SW480 (cell line): Measurements from ENCODE around the gene ETV7.
"Not testable (repeated sequence)": the region's sequence is repeated elsewhere in the genome, so short reads cannot be mapped to it uniquely, and the experiment has no call there.

ENCODE experiments used
- DNase-seq: peaks from one replicate; pipeline ENCODE4 v3.0.0-alpha.2; 2016; ENCODE audit warnings: low spot score

ETV7 gene

GRCh38 chr6:36387440-36388303 lies at the start of gene ETV7:
TSS of gene ETV7 (minus strand) at chr6:36387669. CDS start at chr6:36387541, 128 bp downstream.
- peak; percentile 36 for DNase-seq

- no peak for DNase-seq
Observed at GRCh38 chr6:36436466-36436865, 49.0 kb upstream of the ETV7 start.

DNA sequence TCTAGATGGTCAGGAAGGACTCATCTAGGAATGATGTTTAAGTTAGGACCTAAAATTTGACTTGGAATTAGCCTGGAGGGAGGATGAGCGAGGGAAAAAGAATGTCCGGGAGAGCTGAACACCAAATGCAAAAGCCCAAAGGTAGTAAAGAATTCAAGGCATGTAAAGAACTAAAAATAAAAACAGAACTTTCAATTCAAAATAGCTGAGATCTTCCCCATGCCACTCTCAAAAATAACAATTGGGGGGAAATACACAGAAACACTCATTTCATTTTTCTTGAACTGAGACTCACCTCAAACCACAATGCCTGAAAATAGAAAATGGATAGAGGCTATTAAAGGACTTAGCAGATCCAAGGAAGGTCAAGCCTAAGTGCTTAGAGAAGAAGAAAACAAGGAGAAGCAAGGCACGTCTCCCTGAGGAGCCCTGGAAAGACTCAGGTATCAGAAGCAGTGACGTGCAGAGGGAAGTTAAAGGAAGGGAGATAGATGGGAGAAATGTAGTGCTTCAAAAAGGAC lies 44.7 kb upstream of the ETV7 start:
- no peak for DNase-seq

DNA sequence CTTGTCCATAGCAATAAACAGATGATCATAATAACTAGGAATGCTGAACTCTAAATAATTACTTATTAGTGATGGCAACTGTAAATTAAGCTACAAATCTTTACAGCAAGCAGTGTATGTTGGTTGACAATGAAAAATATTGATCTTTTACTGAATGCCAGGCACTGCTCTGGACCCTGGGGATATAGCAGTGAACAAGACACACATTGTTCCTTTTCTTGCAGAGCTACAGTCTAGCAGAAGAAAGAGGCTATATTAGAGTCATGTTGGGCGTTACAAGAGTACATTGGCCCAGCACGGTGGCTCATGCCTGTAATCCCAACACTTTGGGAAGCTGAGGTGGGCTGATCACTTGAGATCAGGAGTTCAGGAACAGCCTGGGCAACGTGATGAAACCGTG lies 43.7 kb upstream of the ETV7 start:
- DNase-seq, result no peak

DNA sequence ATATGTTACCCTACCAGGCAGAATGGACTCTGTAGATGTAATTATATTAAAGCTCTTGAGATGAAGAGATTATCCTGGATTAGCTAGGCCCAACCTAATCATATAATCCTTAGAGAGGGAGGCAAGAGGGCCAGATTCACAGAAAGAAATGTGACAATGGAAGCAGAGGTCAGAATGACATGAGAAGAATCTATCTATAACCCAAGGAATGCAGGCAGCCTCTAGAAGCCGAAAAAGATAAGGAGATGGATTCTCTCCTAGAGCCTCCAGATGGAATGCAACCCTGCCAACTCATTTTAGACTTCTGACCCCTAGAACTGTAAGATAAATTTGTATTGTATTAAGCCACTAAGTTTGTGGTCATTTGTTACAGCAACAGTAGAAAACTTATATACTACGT lies 42.9 kb upstream of the ETV7 start:
- no peak for DNase-seq

DNA sequence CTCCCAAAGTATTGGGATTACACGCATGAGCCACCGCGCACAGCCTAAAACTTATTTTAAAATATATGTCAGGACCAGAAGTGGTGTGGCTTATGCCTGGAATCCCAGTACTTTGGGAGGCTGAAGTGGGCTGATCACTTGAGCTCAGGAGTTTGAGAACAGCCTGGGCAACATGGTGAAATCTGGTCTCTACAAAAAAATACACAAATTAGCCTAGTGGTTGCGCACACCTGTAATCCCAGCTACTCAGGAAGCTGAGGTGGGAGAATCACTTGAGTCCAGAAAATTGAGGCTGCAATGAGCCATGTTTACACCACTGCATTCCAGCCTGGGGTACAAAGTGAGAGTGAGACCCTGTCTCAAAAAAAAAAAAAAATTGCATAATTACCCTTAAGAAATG lies 41.4 kb upstream of the ETV7 start:
- no peak for DNase-seq

DNA sequence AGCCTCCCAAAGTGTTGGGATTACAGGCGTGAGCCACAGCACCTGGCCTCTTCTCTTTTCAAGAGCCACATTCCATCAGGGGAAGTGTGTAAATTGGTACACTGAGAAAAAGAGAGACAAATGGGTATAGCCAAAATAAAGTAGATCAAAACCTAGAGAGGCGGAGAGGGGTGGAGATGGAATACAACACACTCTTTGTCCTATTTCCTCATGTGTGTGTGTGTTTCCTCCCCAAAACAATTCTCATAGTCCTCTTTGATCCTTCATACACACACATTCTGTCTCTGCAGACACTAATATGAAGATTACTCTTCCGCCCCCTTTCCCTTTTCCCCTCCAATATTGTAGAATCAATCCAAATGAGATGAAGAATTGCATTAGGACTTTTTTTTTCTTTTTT lies 39.2 kb upstream of the ETV7 start:
- DNase-seq, result no peak

GRCh38 chr6:36423101-36423824 lies 35.8 kb upstream of the ETV7 start:
- peak; percentile 96 for DNase-seq

DNA sequence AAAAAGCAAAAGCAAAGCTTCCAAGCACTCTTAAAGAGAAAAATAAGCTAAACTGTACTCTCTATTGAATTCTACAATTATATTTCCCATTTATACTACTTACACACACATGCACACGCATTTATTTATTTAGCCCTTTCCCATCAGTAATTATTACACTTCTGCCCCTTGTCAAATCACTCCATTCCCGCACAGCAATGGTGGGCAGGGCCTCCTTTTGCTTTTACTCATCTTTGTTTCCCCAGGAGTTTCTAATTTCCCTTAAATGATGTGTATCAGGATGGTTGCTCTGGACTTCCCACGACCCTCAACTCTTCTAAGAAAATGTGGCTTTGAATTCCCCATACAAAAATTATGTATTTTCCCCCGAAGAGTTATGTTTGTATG lies 35.2 kb upstream of the ETV7 start:
- no peak for DNase-seq

GRCh38 chr6:36419310-36419709 lies 31.8 kb upstream of the ETV7 start:
- no peak for DNase-seq

DNA sequence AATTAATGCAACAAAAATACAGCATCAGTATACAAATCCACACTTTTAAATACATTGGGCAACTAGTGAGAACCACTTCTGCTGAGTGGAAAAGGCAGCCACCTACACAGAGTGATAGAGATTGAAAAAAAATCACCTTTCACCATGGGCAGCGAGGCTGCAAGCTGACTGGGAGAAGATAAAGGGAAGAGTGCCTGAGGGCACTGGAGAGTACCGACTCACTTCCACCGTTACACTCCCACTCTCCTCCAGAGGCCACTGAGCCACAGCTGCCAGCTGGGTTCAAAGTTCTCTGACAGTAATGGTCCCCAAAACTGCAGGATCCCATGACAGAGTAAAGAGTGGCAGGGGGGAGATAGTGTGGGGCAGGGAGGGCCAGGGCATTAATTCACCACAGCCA lies 31.1 kb upstream of the ETV7 start:
- no peak for DNase-seq

DNA sequence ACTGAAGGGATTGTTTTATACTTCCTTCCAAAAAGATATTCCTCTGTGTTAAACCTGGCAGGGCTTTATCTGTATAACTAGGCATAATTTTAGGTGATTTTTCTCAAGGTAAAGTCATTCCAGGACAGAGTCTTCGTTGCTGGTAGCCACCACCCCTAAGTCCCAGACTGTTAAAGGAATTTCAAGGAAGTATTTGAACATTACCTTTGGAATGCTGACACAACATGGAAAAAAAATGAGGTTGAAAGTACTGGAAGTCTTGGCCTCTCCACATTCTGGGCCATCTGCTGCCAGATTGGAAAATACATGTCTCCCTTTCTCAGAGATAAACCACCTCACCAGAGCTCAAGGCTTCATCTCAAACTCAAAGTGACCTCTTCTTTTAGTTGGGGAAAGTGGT lies 27.0 kb upstream of the ETV7 start:
- no peak for DNase-seq

GRCh38 chr6:36413489-36414480 lies 26.3 kb upstream of the ETV7 start:
- DNase-seq, result no peak

GRCh38 chr6:36409718-36410117 lies 22.2 kb upstream of the ETV7 start:
- not testable (repeated sequence) for DNase-seq

- DNase-seq, result no peak
Observed at GRCh38 chr6:36404164-36404563, 16.7 kb upstream of the ETV7 start.

GRCh38 chr6:36402481-36402880 lies 15.0 kb upstream of the ETV7 start:
- DNase-seq, result no peak

DNA sequence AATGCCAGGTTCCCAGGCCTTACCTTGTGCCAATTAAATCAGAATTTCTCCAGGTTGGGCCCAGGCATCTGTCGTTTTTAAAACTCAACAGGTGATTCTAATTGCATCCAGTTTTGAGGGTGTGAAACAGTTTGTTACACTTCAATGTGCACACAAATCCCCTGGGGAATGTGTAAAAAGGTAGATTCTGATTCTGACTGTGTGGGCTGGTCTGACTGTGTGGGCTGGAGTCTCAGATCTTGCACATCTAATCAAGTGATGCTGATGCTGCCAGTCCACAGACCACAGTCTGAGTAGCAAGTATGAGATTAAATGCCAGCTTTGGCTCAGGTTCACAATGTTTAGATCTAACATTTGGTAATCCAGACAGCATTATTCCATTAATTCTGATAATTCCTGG lies 12.5 kb upstream of the ETV7 start:
- DNase-seq, result no peak

DNA sequence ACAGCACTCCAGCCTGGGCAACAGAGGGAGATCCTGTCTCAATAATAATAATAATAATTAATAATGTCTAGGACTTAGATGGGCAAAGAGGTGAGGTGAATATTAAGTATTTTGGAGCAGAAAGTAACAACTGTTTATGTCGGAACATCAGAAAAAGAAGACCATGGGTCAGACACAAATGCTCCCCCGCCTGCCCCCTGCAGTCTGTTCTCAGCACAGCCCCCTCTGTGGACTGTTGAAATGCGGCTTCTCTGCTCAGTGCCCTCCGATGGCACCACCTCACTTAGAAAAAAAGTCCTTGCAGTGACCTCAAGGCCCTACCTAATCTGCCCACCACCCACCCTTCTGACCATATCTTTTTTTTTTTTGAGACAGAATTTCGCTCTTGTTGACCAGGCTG lies 5.2 kb upstream of the ETV7 start:
- no peak for DNase-seq

DNA sequence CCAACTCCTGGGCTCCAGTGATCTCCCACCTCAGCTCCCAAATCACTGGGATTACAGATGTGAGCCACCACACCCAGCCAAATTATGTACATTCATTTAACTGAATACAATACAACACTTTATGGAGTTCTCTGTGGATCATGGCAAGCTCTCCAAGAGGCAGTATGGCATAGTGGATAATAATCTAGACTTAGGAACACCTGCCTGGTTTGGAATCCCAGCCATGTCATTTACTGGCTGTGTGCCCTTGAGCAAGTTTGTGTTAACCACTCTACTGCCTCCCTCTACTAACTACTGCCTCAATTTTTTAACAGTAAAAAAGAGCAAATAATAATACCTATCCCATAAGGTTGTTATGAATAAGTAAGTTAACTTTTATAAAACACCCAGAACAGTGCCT lies 1.9 kb upstream of the ETV7 start:
- no peak for DNase-seq

- DNase-seq, result peak; percentile 38
Observed at GRCh38 chr6:36386495-36387439, 702 bp downstream of the ETV7 start.

GRCh38 chr6:36384095-36384494 lies 3.4 kb downstream of the ETV7 start:
- DNase-seq, result no peak
